ENCODE data around the gene LAPTM4A. TPM values are rescaled to one million over a fixed set of nuclear protein-coding genes. Genes with fewer than 3 reads are reported as not detected.
"Not testable (repeated sequence)": the region's sequence is repeated elsewhere in the genome, so short reads cannot be mapped to it uniquely, and the experiment has no call there.

LAPTM4A gene
- total RNA-seq, 1 experiment from 2014 or later: 62.7 TPM

DNA sequence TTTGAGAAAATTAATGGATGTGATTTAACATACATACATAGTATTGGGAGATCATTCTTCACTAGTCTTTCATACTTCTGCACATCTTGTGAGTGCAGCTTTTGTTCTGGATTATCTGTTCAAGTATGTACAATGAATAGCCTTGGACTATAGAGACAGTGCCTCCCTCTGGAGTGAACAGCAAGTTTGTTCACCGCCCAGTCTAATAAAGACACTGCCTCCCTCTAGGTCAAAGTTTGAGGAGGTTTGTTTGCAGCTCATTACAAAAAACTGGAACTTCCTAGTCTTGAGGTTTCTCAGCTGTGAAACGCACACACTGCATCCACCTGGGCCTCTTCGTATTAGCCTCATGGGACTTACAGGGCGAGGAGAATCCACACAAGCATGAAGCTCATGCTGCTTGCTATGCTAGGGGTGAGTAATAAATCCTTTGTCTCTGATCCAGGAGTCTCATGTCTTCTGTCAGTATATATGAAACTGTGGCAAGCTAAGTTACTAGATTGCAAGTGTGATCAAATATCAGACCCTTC lies 26.0 kb upstream of the LAPTM4A start:
- intact Hi-C loops (cut with micrococcal nuclease): no loop called here
- no peak overlapping the region for H3K4me2 ChIP-seq (ENCODE audit: low read length)
- H3K9me3 ChIP-seq (ENCODE audit: low read length): no peaks in the 10 kb centered on the region
- ChIA-PET POLR2A (ENCODE audit: unreplicated experiment) (no interaction called here), CTCF (interaction anchor here (1.7 kb wide), 1 partner anchor 62 kb away, joined by 4 read pairs; no protein-coding TSS in a partner anchor)
- no peaks in the 10 kb centered on the region for H3K79me2 ChIP-seq (ENCODE audit: low read length)
- H3K27me3 ChIP-seq (ENCODE audit: low read length): no peaks in the 10 kb centered on the region
- H3K27ac ChIP-seq (ENCODE audit: low read length): no peak overlapping the region
- no peak overlapping the region for H3K9ac ChIP-seq (ENCODE audit: low read length)
- no peak overlapping the region for H2AFZ ChIP-seq (ENCODE audit: low read length)
- no peak for ATAC-seq
- peaks cover 6% of the 10 kb centered on the region for H3K4me1 ChIP-seq (ENCODE audit: insufficient read depth, low read length)
- no peak overlapping the region for H3K4me3 ChIP-seq (ENCODE audit: low read length)
- BruUV-seq (replicated peaks): no TSS peak
- no peaks in the 10 kb centered on the region for H3F3A ChIP-seq (ENCODE audit: low read length, unreplicated experiment)
- H3K9me2 ChIP-seq (replicated peaks; ENCODE audit: low read length): no peaks in the 10 kb centered on the region
- no peaks in the 10 kb centered on the region for H3K36me3 ChIP-seq (ENCODE audit: low read depth, low read length)
- H4K20me1 ChIP-seq (ENCODE audit: low read length): no peaks in the 10 kb centered on the region
- DNase-seq: no peak
- no peak for TF ChIP-seq EZH2phosphoT487 (IDR thresholded peaks at IDR 0.05; ENCODE audit: borderline replicate concordance, low read length)
- TF ChIP-seq, protein P1, sequence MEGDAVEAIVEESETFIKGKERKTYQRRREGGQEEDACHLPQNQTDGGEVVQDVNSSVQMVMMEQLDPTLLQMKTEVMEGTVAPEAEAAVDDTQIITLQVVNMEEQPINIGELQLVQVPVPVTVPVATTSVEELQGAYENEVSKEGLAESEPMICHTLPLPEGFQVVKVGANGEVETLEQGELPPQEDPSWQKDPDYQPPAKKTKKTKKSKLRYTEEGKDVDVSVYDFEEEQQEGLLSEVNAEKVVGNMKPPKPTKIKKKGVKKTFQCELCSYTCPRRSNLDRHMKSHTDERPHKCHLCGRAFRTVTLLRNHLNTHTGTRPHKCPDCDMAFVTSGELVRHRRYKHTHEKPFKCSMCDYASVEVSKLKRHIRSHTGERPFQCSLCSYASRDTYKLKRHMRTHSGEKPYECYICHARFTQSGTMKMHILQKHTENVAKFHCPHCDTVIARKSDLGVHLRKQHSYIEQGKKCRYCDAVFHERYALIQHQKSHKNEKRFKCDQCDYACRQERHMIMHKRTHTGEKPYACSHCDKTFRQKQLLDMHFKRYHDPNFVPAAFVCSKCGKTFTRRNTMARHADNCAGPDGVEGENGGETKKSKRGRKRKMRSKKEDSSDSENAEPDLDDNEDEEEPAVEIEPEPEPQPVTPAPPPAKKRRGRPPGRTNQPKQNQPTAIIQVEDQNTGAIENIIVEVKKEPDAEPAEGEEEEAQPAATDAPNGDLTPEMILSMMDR (conservative IDR thresholded peaks at IDR 0.05; ENCODE audit: low read depth, low read length): no peak
- no peak for TF ChIP-seq EZH2 (IDR thresholded peaks at IDR 0.05; ENCODE audit: low read length, unreplicated experiment)

DNA sequence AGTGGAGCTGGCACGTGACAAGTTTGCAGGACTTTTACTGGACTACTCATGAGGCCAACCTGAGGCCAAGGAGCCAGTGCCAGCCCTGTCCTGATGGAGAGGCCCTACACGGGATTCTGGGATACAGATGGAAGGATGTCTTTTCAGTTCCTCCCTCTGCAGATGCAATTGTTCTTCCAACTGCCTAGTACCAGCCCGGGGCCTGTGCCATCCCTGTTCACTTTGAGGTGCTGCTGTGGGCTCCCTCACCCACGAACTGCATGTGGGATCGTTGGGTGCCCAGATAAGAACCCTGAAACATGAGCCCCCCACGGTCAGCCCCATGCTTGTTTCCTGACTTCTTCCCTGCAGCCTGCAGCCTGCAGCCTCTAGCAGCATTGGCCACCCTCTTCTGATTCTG lies 25.3 kb upstream of the LAPTM4A start:
- TF ChIP-seq EZH2phosphoT487 (IDR thresholded peaks at IDR 0.05; ENCODE audit: borderline replicate concordance, low read length) (no peak), EZH2 (IDR thresholded peaks at IDR 0.05; ENCODE audit: low read length, unreplicated experiment) (no peak)
- TF ChIP-seq, protein P1 (conservative IDR thresholded peaks at IDR 0.05; ENCODE audit: low read depth, low read length): no peak
- no peaks in the 10 kb centered on the region for H3K36me3 ChIP-seq (ENCODE audit: low read depth, low read length)
- H2AFZ ChIP-seq (ENCODE audit: low read length): no peak overlapping the region
- H3F3A ChIP-seq (ENCODE audit: low read length, unreplicated experiment): no peaks in the 10 kb centered on the region
- ATAC-seq (no peak), DNase-seq (no peak)
- H3K9ac ChIP-seq (ENCODE audit: low read length): no peak overlapping the region
- CTCF ChIA-PET: no interaction called here
- POLR2A ChIA-PET (ENCODE audit: unreplicated experiment): no interaction called here
- H3K9me2 ChIP-seq (replicated peaks; ENCODE audit: low read length): no peaks in the 10 kb centered on the region
- no peaks in the 10 kb centered on the region for H3K79me2 ChIP-seq (ENCODE audit: low read length)
- no peak overlapping the region for H3K4me2 ChIP-seq (ENCODE audit: low read length)
- H3K4me1 ChIP-seq (ENCODE audit: insufficient read depth, low read length): peaks cover 13% of the 10 kb centered on the region
- intact Hi-C loops (cut with micrococcal nuclease): no loop called here
- no peak overlapping the region for H3K27ac ChIP-seq (ENCODE audit: low read length)
- H3K4me3 ChIP-seq (ENCODE audit: low read length): no peak overlapping the region
- no TSS peak for BruUV-seq (replicated peaks)
- H3K27me3 ChIP-seq (ENCODE audit: low read length): no peaks in the 10 kb centered on the region
- H3K9me3 ChIP-seq (ENCODE audit: low read length): no peaks in the 10 kb centered on the region
- no peaks in the 10 kb centered on the region for H4K20me1 ChIP-seq (ENCODE audit: low read length)

DNA sequence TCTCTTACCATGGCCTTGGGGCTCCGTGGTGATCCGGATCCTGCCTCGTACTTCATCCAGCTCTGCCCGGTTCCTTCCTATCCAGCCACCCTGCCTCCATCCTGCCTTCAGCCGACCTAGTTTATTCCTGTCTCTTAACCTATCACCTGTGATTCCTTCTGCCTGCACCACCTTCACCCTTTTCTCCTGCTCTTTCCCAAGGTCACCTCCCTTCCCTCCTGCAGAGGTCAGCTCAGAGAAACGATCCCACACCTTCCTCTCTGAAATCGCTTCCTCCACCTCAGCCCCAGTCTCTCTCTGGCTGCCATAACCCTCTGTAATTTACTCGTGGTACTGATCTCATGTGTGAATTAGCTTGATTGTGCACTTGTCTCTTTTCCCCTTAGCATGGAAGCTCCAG lies 23.5 kb upstream of the LAPTM4A start:
- peaks cover 20% of the 10 kb centered on the region for H3K4me1 ChIP-seq (ENCODE audit: insufficient read depth, low read length)
- no peak overlapping the region for H3K9ac ChIP-seq (ENCODE audit: low read length)
- H3K27me3 ChIP-seq (ENCODE audit: low read length): no peaks in the 10 kb centered on the region
- ChIA-PET CTCF (no interaction called here), POLR2A (ENCODE audit: unreplicated experiment) (no interaction called here)
- no peaks in the 10 kb centered on the region for H3F3A ChIP-seq (ENCODE audit: low read length, unreplicated experiment)
- H4K20me1 ChIP-seq (ENCODE audit: low read length): no peaks in the 10 kb centered on the region
- no peak overlapping the region for H3K4me2 ChIP-seq (ENCODE audit: low read length)
- H3K9me2 ChIP-seq (replicated peaks; ENCODE audit: low read length): no peaks in the 10 kb centered on the region
- H3K79me2 ChIP-seq (ENCODE audit: low read length): no peaks in the 10 kb centered on the region
- no peak for ATAC-seq
- BruUV-seq (replicated peaks): no TSS peak
- no peak for DNase-seq
- no peaks in the 10 kb centered on the region for H3K36me3 ChIP-seq (ENCODE audit: low read depth, low read length)
- no peak overlapping the region for H2AFZ ChIP-seq (ENCODE audit: low read length)
- no peak overlapping the region for H3K4me3 ChIP-seq (ENCODE audit: low read length)
- TF ChIP-seq, protein P1 (conservative IDR thresholded peaks at IDR 0.05; ENCODE audit: low read depth, low read length): no peak
- TF ChIP-seq EZH2phosphoT487 (IDR thresholded peaks at IDR 0.05; ENCODE audit: borderline replicate concordance, low read length): no peak
- no peak for TF ChIP-seq EZH2 (IDR thresholded peaks at IDR 0.05; ENCODE audit: low read length, unreplicated experiment)
- H3K27ac ChIP-seq (ENCODE audit: low read length): no peak overlapping the region
- intact Hi-C loops (cut with micrococcal nuclease): no loop called here
- no peaks in the 10 kb centered on the region for H3K9me3 ChIP-seq (ENCODE audit: low read length)

DNA sequence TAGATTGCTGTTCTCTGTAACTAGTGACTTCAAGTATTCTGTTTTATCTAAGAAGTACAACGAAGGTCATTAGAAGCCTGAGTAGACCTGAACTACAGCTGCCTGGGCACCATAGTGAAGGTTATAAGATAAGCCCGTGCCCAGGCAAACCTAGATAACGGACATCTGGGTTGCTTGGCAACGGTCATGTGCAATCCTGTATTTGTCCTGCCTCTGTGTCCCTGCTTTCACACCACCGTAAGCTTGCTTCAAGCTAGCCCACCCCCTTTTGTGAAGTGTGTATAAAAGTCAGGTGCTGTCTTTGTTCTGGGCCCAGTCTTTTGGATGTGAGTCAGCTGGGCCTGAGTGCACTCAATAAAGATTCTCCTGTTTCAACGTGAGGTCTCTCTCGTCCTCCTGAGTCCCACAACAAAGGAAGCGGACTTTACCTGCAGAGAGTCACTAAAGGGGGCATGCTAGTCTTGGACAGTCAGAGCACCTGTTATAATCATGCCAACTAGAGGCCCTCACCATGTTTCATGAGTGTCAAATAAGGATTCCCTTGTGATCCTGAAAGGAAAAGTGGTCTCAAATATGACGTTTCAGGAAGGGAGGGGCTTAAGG lies 22.7 kb upstream of the LAPTM4A start:
- H3K36me3 ChIP-seq (ENCODE audit: low read depth, low read length); H3K9me3 ChIP-seq (ENCODE audit: low read length); BruUV-seq (replicated peaks); H3K9me2 ChIP-seq (replicated peaks; ENCODE audit: low read length); ATAC-seq; H3F3A ChIP-seq (ENCODE audit: low read length, unreplicated experiment); H4K20me1 ChIP-seq (ENCODE audit: low read length); H3K79me2 ChIP-seq (ENCODE audit: low read length); H3K27ac ChIP-seq (ENCODE audit: low read length); POLR2A ChIA-PET (ENCODE audit: unreplicated experiment); H3K4me3 ChIP-seq (ENCODE audit: low read length); H2AFZ ChIP-seq (ENCODE audit: low read length); H3K4me2 ChIP-seq (ENCODE audit: low read length); intact Hi-C loops (cut with micrococcal nuclease); DNase-seq; H3K9ac ChIP-seq (ENCODE audit: low read length); CTCF ChIA-PET; H3K27me3 ChIP-seq (ENCODE audit: low read length): not testable (repeated sequence)
- H3K4me1 ChIP-seq (ENCODE audit: insufficient read depth, low read length): peaks cover 20% of the 10 kb centered on the region
